ENCODE data around the gene IFITM10.

IFITM10 gene

GRCh38 chr11:1736447-1736992 is 13.9 kb downstream of the IFITM10 start:
- no peak for DNase-seq

- DNase-seq = no peak
Measured at GRCh38 chr11:1735271-1735670, 15.1 kb downstream of the IFITM10 start.

GRCh38 chr11:1734641-1735081 is 15.7 kb downstream of the IFITM10 start:
- no peak for DNase-seq

- no peak for DNase-seq
Measured at GRCh38 chr11:1733716-1734640, 16.4 kb downstream of the IFITM10 start.

- DNase-seq = no peak
Measured at GRCh38 chr11:1733009-1733715, 17.2 kb downstream of the IFITM10 start.

- DNase-seq = no peak
Measured at GRCh38 chr11:1732418-1733008, 17.9 kb downstream of the IFITM10 start.

- no peak for DNase-seq
Measured at GRCh38 chr11:1731451-1732059, 18.8 kb downstream of the IFITM10 start.

- no peak for DNase-seq
Measured at GRCh38 chr11:1730059-1730629, 20.3 kb downstream of the IFITM10 start.

GRCh38 chr11:1729692-1730011 is 20.7 kb downstream of the IFITM10 start:
- no peak for DNase-seq

GRCh38 chr11:1728931-1729691 is 21.3 kb downstream of the IFITM10 start:
- no peak for DNase-seq

GRCh38 chr11:1728301-1728700 is 22.1 kb downstream of the IFITM10 start:
- DNase-seq = no peak

- DNase-seq = no peak
Measured at GRCh38 chr11:1727861-1728260, 22.5 kb downstream of the IFITM10 start.

- no peak for DNase-seq
Measured at GRCh38 chr11:1727096-1727690, 23.2 kb downstream of the IFITM10 start.

- no peak for DNase-seq
Measured at GRCh38 chr11:1719781-1720180, 30.6 kb downstream of the IFITM10 start.

- DNase-seq = no peak
Measured at GRCh38 chr11:1718326-1718725, 32.1 kb downstream of the IFITM10 start.

- DNase-seq = no peak
Measured at GRCh38 chr11:1717745-1718144, 32.6 kb downstream of the IFITM10 start.

GRCh38 chr11:1714908-1715885 is 35.2 kb downstream of the IFITM10 start:
- no peak for DNase-seq

- no peak for DNase-seq
Measured at GRCh38 chr11:1708716-1709115, 41.7 kb downstream of the IFITM10 start.

- DNase-seq = no peak
Measured at GRCh38 chr11:1707751-1708150, 42.6 kb downstream of the IFITM10 start.
